Smooth muscle cell (in vitro differentiated cells): ENCODE data around the gene TRAF7. TPM values are rescaled to one million over a fixed set of nuclear protein-coding genes. Genes with fewer than 3 reads are reported as not detected.

Experiments used
- DNase-seq: peaks from one replicate; lab custom pipeline; 2025; ENCODE audit not compliant: unreplicated experiment; lab: John Stamatoyannopoulos, UW
- H2AFZ ChIP-seq: fragments of 200-600 bp; sonication (generic); 2 replicates; pipeline ENCODE4 v1.6.0; 2016; ENCODE audit warnings: antibody characterized with exemption, low read depth, mild to moderate bottlenecking
- H3F3A ChIP-seq: fragments of 200-600 bp; sonication (generic); 2 replicates; pipeline ENCODE4 v1.6.0; 2017; ENCODE audit warnings: antibody characterized with exemption, low read depth
- H3K27ac ChIP-seq: fragments of 200-600 bp; sonication (generic); 2 replicates; pipeline ENCODE4 v1.5.1; 2016; ENCODE audit warnings: low read depth, mild to moderate bottlenecking
- H3K27me3 ChIP-seq: fragments of 200-600 bp; sonication (generic); 2 replicates; pipeline ENCODE4 v1.6.1; 2016; ENCODE audit warnings: low read depth, mild to moderate bottlenecking
- H3K36me3 ChIP-seq: fragments of 200-600 bp; sonication (generic); 2 replicates; pipeline ENCODE4 v1.5.1; 2016; ENCODE audit warnings: low read depth
- H3K4me1 ChIP-seq: fragments of 200-600 bp; sonication (generic); 2 replicates; pipeline ENCODE4 v1.5.1; 2016; ENCODE audit warnings: low read depth
- H3K4me2 ChIP-seq: fragments of 200-600 bp; sonication (generic); 2 replicates; pipeline ENCODE4 v1.6.0; 2016; ENCODE audit warnings: mild to moderate bottlenecking
- H3K4me3 ChIP-seq: fragments of 200-600 bp; sonication (generic); 2 replicates; pipeline ENCODE4 v1.5.1; 2016; ENCODE audit warnings: mild to moderate bottlenecking
- H3K79me2 ChIP-seq: fragments of 200-600 bp; sonication (generic); 2 replicates; pipeline ENCODE4 v1.6.0; 2016; ENCODE audit warnings: low read depth, mild to moderate bottlenecking
- H3K9ac ChIP-seq: fragments of 200-600 bp; sonication (generic); 2 replicates; pipeline ENCODE4 v1.6.0; 2016; ENCODE audit warnings: low read depth
- H3K9me3 ChIP-seq: fragments of 200-600 bp; sonication (generic); replicated peaks from 2 replicates; pipeline ENCODE4 v1.5.1; 2016; ENCODE audit warnings: low read depth
- H4K20me1 ChIP-seq: fragments of 200-600 bp; sonication (generic); 2 replicates; pipeline ENCODE4 v1.6.0; 2016; ENCODE audit warnings: low read depth
- WGBS: methylation state at CpG from one replicate; pipeline ENCODE4 v1.1.7; 2016; ENCODE audit warnings: low lambda C conversion rate; 5-methylcytosine and 5-hydroxymethylcytosine counted together
- polyA plus RNA-seq: library from polyadenylated mRNA; unstranded; fragments of >200 nt; fragmentation: Nextera tagmentation; extraction: Ambion mirVana; gene quantifications from 2 replicates; pipeline ENCODE4 v1.2.1, GENCODE V29; 2016
- total RNA-seq: library from RNA; depleted of rRNA; stranded (reverse); fragments of >200 nt; gene quantifications from 2 replicates; pipeline ENCODE4 v1.2.3, GENCODE V29; 2014
- TF ChIP-seq, protein P1 (sequence below): fragments of 200-600 bp; sonication (generic); IDR thresholded peaks from 2 replicates; pipeline ENCODE4 v1.5.1; 2017; ENCODE audit warnings: borderline replicate concordance, mild to moderate bottlenecking, antibody characterized with exemption; ENCODE audit not compliant: insufficient read depth, poor library complexity, severe bottlenecking

Gene TRAF7
- total and polyA plus RNA-seq, 2 experiments from 2014 or later = 27.5 to 52.6 TPM

DNA sequence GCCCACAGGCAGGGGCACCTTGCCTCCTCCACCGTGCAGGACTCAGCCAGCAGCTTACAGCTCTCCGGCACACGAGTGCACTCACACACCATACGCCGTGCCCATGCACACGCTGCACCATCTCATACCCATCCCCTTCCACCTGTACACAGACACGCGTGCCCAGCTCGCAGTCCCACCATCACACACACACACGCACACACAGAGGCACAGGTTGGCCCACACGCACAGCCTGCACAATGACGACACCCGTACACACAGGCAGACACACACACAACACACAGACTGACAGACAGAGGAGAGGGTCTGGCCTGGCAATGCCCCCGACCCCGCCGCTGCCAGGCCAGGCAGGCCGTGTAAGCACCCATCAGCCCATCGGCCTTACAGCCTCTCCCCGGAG, 28.8 kb downstream of the TRAF7 start:
- Histone ChIP-seq H3K4me2 (no peak overlapping the region), H3K27ac (no peak overlapping the region), H3K4me1 (no peaks in the 10 kb centered on the region), H3F3A (no peaks in the 10 kb centered on the region), H3K4me3 (no peak overlapping the region), H4K20me1 (no peaks in the 10 kb centered on the region), H2AFZ (no peak overlapping the region), H3K36me3 (no peaks in the 10 kb centered on the region), H3K27me3 (no peaks in the 10 kb centered on the region), H3K9ac (no peak overlapping the region), H3K9me3 (no peaks in the 10 kb centered on the region), H3K79me2 (no peaks in the 10 kb centered on the region)
- DNase-seq = no peak
- TF ChIP-seq, protein P1, sequence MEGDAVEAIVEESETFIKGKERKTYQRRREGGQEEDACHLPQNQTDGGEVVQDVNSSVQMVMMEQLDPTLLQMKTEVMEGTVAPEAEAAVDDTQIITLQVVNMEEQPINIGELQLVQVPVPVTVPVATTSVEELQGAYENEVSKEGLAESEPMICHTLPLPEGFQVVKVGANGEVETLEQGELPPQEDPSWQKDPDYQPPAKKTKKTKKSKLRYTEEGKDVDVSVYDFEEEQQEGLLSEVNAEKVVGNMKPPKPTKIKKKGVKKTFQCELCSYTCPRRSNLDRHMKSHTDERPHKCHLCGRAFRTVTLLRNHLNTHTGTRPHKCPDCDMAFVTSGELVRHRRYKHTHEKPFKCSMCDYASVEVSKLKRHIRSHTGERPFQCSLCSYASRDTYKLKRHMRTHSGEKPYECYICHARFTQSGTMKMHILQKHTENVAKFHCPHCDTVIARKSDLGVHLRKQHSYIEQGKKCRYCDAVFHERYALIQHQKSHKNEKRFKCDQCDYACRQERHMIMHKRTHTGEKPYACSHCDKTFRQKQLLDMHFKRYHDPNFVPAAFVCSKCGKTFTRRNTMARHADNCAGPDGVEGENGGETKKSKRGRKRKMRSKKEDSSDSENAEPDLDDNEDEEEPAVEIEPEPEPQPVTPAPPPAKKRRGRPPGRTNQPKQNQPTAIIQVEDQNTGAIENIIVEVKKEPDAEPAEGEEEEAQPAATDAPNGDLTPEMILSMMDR = no peak
- WGBS = 97% methylated on average over 19 of the region's 19 CpGs

DNA sequence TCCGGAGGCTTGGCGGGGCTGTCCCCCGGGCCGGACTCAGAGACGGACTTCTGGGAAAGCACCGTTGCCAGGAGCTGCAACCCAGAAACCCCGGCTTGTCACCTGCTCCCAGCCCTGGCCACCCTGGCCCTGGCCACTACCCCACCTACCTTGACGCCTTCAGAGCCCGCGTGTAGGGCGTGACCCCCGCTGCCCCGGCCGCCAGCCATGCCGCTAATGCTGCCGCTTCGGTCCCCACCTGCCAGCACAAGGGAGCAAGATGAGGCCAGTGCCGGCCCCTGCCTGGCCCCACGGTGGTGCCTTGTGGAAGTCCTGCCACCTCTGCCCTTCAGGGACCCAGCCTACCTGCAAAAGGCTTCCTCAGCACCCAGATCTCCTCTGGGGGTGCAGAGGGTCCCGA, 29.4 kb downstream of the TRAF7 start:
- no peaks in the 10 kb centered on the region for H4K20me1 ChIP-seq
- no peak overlapping the region for H3K4me3 ChIP-seq
- no peaks in the 10 kb centered on the region for H3F3A ChIP-seq
- H3K27me3 ChIP-seq = no peaks in the 10 kb centered on the region
- no peaks in the 10 kb centered on the region for H3K79me2 ChIP-seq
- DNase-seq = no peak
- no peaks in the 10 kb centered on the region for H3K9me3 ChIP-seq
- no peaks in the 10 kb centered on the region for H3K36me3 ChIP-seq
- H3K27ac ChIP-seq = no peak overlapping the region
- H3K9ac ChIP-seq = no peak overlapping the region
- H3K4me1 ChIP-seq = no peaks in the 10 kb centered on the region
- no peak overlapping the region for H3K4me2 ChIP-seq
- WGBS = 93% methylated on average over 19 of the region's 20 CpGs
- H2AFZ ChIP-seq = no peak overlapping the region
- TF ChIP-seq, protein P1 = no peak

DNA sequence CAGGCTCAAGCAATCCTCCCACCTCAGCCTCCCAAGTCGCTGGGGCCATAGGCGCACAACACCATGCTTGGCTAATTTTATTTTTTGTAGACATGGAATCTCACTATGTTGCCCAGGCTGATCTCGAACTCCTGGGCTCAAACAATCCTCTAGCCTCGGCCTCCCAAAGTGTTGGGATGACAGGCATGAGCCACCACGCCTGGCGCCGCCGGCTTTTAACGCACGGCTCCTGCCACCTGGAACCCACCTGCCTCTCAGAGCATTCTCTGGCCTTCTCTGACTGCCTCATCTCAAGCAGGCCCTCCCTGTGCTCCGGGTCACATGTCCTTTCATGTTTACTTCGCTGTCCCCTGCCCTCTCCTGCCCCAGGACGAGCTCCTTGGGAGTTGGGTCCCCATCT, 30.5 kb downstream of the TRAF7 start:
- Histone ChIP-seq H3K36me3 (no peaks in the 10 kb centered on the region), H3K27ac (no peak overlapping the region), H3K4me3 (no peak overlapping the region), H3K4me1 (no peaks in the 10 kb centered on the region), H3K4me2 (no peak overlapping the region), H3K79me2 (no peaks in the 10 kb centered on the region), H3F3A (no peaks in the 10 kb centered on the region), H3K9me3 (no peaks in the 10 kb centered on the region), H2AFZ (no peak overlapping the region), H4K20me1 (no peaks in the 10 kb centered on the region), H3K9ac (no peak overlapping the region), H3K27me3 (no peaks in the 10 kb centered on the region)
- no peak for DNase-seq
- TF ChIP-seq, protein P1 = no peak
- 96% methylated on average over 13 of the region's 13 CpGs for WGBS

DNA sequence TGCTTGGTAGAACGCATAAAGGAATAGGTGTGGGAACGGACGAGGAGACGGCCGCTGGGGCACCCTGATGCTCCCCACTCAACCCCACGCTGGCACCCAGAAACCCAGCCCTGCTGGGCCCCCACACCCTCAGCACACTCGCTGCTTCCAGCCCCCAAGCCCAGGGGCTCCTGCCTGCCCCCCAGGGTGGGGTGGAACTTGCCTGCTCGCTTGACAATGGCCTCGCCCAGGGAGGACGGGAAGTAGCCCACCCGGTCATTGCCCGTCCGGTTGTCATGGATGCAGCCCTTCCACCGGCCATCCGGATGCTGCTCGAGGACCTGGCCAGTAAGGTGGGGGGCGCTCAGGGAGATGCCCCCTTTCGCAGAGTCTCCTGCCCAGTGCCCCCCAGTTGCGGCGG, 30.9 kb downstream of the TRAF7 start:
- H3K79me2 ChIP-seq = no peaks in the 10 kb centered on the region
- H3K27ac ChIP-seq = no peak overlapping the region
- H4K20me1 ChIP-seq = no peaks in the 10 kb centered on the region
- H3K4me3 ChIP-seq = no peak overlapping the region
- no peaks in the 10 kb centered on the region for H3K27me3 ChIP-seq
- TF ChIP-seq, protein P1 = no peak
- DNase-seq = no peak
- no peaks in the 10 kb centered on the region for H3F3A ChIP-seq
- no peaks in the 10 kb centered on the region for H3K4me1 ChIP-seq
- no peak overlapping the region for H3K4me2 ChIP-seq
- no peaks in the 10 kb centered on the region for H3K36me3 ChIP-seq
- 95% methylated on average over 20 of the region's 20 CpGs for WGBS
- no peaks in the 10 kb centered on the region for H3K9me3 ChIP-seq
- H2AFZ ChIP-seq = no peak overlapping the region
- H3K9ac ChIP-seq = no peak overlapping the region
